ENCODE results near the gene SLC6A6. TPM values are rescaled to one million over a fixed set of nuclear protein-coding genes. Genes with fewer than 3 reads are reported as not detected.
A peak's percentile ranks its signal among the peaks of the same experiment; 100 is the strongest.

The SLC6A6 gene
- total and polyA plus RNA-seq, 4 donors = 14.3 to 19.7 (median 16.9) TPM

GRCh38 chr3:14470461-14470860 is 68.1 kb downstream of the SLC6A6 start:
- WGBS (ENCODE audit: insufficient coverage) = 95% methylated on average over 12 of the region's 12 CpGs
- Histone ChIP-seq H3K36me3 (ENCODE audit: control insufficient read depth, insufficient read depth, low read length) (peaks cover 61% of the 10 kb centered on the region), H3K27ac (ENCODE audit: low read depth, low read length) (no peak overlapping the region), H3K4me1 (ENCODE audit: control insufficient read depth, insufficient read depth, low read length) (peaks cover 17% of the 10 kb centered on the region), H3K4me3 (ENCODE audit: low read depth, low read length) (no peak overlapping the region), H3K27me3 (ENCODE audit: control insufficient read depth, insufficient read depth, low read length) (no peaks in the 10 kb centered on the region), H3K9me3 (ENCODE audit: control insufficient read depth, insufficient read depth, low read length) (no peaks in the 10 kb centered on the region)
- DNase-seq (ENCODE audit: low read depth in 4 of 6, low spot score in 6 of 6) = no peak

- H3K4me1 ChIP-seq (ENCODE audit: control insufficient read depth, insufficient read depth, low read length) = peaks cover 17% of the 10 kb centered on the region
- H3K9me3 ChIP-seq (ENCODE audit: control insufficient read depth, insufficient read depth, low read length) = no peaks in the 10 kb centered on the region
- H3K27me3 ChIP-seq (ENCODE audit: control insufficient read depth, insufficient read depth, low read length) = no peaks in the 10 kb centered on the region
- 97% methylated on average over 3 of the region's 5 CpGs for WGBS (ENCODE audit: insufficient coverage)
- H3K36me3 ChIP-seq (ENCODE audit: control insufficient read depth, insufficient read depth, low read length) = peaks cover 61% of the 10 kb centered on the region
- no peak overlapping the region for H3K4me3 ChIP-seq (ENCODE audit: low read depth, low read length)
- DNase-seq (ENCODE audit: low read depth in 4 of 6, low spot score in 6 of 6) = no peak
- no peak overlapping the region for H3K27ac ChIP-seq (ENCODE audit: low read depth, low read length)
These were observed 68.6 kb downstream of the SLC6A6 start for GRCh38 chr3:14471016-14471415.

GRCh38 chr3:14471690-14472089 is 69.3 kb downstream of the SLC6A6 start:
- Histone ChIP-seq H3K4me3 (ENCODE audit: low read depth, low read length) (no peak overlapping the region), H3K27ac (ENCODE audit: low read depth, low read length) (no peak overlapping the region), H3K4me1 (ENCODE audit: control insufficient read depth, insufficient read depth, low read length) (peaks cover 17% of the 10 kb centered on the region), H3K9me3 (ENCODE audit: control insufficient read depth, insufficient read depth, low read length) (no peaks in the 10 kb centered on the region), H3K36me3 (ENCODE audit: control insufficient read depth, insufficient read depth, low read length) (peaks cover 57% of the 10 kb centered on the region), H3K27me3 (ENCODE audit: control insufficient read depth, insufficient read depth, low read length) (no peaks in the 10 kb centered on the region)
- no peak for DNase-seq (ENCODE audit: low read depth in 4 of 6, low spot score in 6 of 6)
- 89% methylated on average over 4 of the region's 10 CpGs for WGBS (ENCODE audit: insufficient coverage)

GRCh38 chr3:14472471-14473351 is 70.3 kb downstream of the SLC6A6 start:
- no peak overlapping the region for H3K4me3 ChIP-seq (ENCODE audit: low read depth, low read length)
- DNase-seq (ENCODE audit: low read depth in 4 of 6, low spot score in 6 of 6) = no peak
- peaks cover 17% of the 10 kb centered on the region for H3K4me1 ChIP-seq (ENCODE audit: control insufficient read depth, insufficient read depth, low read length)
- H3K27me3 ChIP-seq (ENCODE audit: control insufficient read depth, insufficient read depth, low read length) = no peaks in the 10 kb centered on the region
- H3K36me3 ChIP-seq (ENCODE audit: control insufficient read depth, insufficient read depth, low read length) = peaks cover 58% of the 10 kb centered on the region
- H3K27ac ChIP-seq (ENCODE audit: low read depth, low read length) = no peak overlapping the region
- H3K9me3 ChIP-seq (ENCODE audit: control insufficient read depth, insufficient read depth, low read length) = no peaks in the 10 kb centered on the region
- WGBS (ENCODE audit: insufficient coverage) = 86% methylated on average over 20 of the region's 22 CpGs

GRCh38 chr3:14473411-14473891 is 71.0 kb downstream of the SLC6A6 start:
- no peak overlapping the region for H3K27ac ChIP-seq (ENCODE audit: low read depth, low read length)
- DNase-seq (ENCODE audit: low read depth in 4 of 6, low spot score in 6 of 6) = peak in 1 of 6 donors; percentile 31
- peaks cover 59% of the 10 kb centered on the region for H3K36me3 ChIP-seq (ENCODE audit: control insufficient read depth, insufficient read depth, low read length)
- 63% methylated on average over 7 of the region's 7 CpGs for WGBS (ENCODE audit: insufficient coverage)
- H3K4me3 ChIP-seq (ENCODE audit: low read depth, low read length) = no peak overlapping the region
- peaks cover 17% of the 10 kb centered on the region for H3K4me1 ChIP-seq (ENCODE audit: control insufficient read depth, insufficient read depth, low read length)
- no peaks in the 10 kb centered on the region for H3K27me3 ChIP-seq (ENCODE audit: control insufficient read depth, insufficient read depth, low read length)
- H3K9me3 ChIP-seq (ENCODE audit: control insufficient read depth, insufficient read depth, low read length) = no peaks in the 10 kb centered on the region

- Histone ChIP-seq H3K27ac (ENCODE audit: low read depth, low read length) (no peak overlapping the region), H3K4me1 (ENCODE audit: control insufficient read depth, insufficient read depth, low read length) (peaks cover 17% of the 10 kb centered on the region), H3K36me3 (ENCODE audit: control insufficient read depth, insufficient read depth, low read length) (peaks cover 57% of the 10 kb centered on the region), H3K9me3 (ENCODE audit: control insufficient read depth, insufficient read depth, low read length) (no peaks in the 10 kb centered on the region), H3K27me3 (ENCODE audit: control insufficient read depth, insufficient read depth, low read length) (no peaks in the 10 kb centered on the region), H3K4me3 (ENCODE audit: low read depth, low read length) (no peak overlapping the region)
- WGBS (ENCODE audit: insufficient coverage) = 99% methylated on average over 12 of the region's 13 CpGs
- no peak for DNase-seq (ENCODE audit: low read depth in 4 of 6, low spot score in 6 of 6)
These were observed 72.1 kb downstream of the SLC6A6 start for GRCh38 chr3:14474363-14475081.

- Histone ChIP-seq H3K9me3 (ENCODE audit: control insufficient read depth, insufficient read depth, low read length) (no peaks in the 10 kb centered on the region), H3K4me1 (ENCODE audit: control insufficient read depth, insufficient read depth, low read length) (peaks cover 17% of the 10 kb centered on the region), H3K27me3 (ENCODE audit: control insufficient read depth, insufficient read depth, low read length) (no peaks in the 10 kb centered on the region), H3K36me3 (ENCODE audit: control insufficient read depth, insufficient read depth, low read length) (peaks cover 60% of the 10 kb centered on the region), H3K27ac (ENCODE audit: low read depth, low read length) (no peak overlapping the region), H3K4me3 (ENCODE audit: low read depth, low read length) (no peak overlapping the region)
- peak in 1 of 6 donors; percentile 35 for DNase-seq (ENCODE audit: low read depth in 4 of 6, low spot score in 6 of 6)
- WGBS (ENCODE audit: insufficient coverage) = 75% methylated on average over 5 of the region's 7 CpGs
These were observed 73.2 kb downstream of the SLC6A6 start for GRCh38 chr3:14475621-14476020.

GRCh38 chr3:14476583-14477265 is 74.3 kb downstream of the SLC6A6 start:
- Histone ChIP-seq H3K4me1 (ENCODE audit: control insufficient read depth, insufficient read depth, low read length) (peaks cover 19% of the 10 kb centered on the region), H3K36me3 (ENCODE audit: control insufficient read depth, insufficient read depth, low read length) (peaks cover 66% of the 10 kb centered on the region), H3K9me3 (ENCODE audit: control insufficient read depth, insufficient read depth, low read length) (no peaks in the 10 kb centered on the region), H3K27ac (ENCODE audit: low read depth, low read length) (no peak overlapping the region), H3K27me3 (ENCODE audit: control insufficient read depth, insufficient read depth, low read length) (no peaks in the 10 kb centered on the region), H3K4me3 (ENCODE audit: low read depth, low read length) (no peak overlapping the region)
- WGBS (ENCODE audit: insufficient coverage) = 94% methylated on average over 13 of the region's 13 CpGs
- no peak for DNase-seq (ENCODE audit: low read depth in 4 of 6, low spot score in 6 of 6)

GRCh38 chr3:14477311-14477935 is 75.0 kb downstream of the SLC6A6 start:
- Histone ChIP-seq H3K4me1 (ENCODE audit: control insufficient read depth, insufficient read depth, low read length) (peaks cover 26% of the 10 kb centered on the region), H3K36me3 (ENCODE audit: control insufficient read depth, insufficient read depth, low read length) (peaks cover 70% of the 10 kb centered on the region), H3K9me3 (ENCODE audit: control insufficient read depth, insufficient read depth, low read length) (no peaks in the 10 kb centered on the region), H3K27me3 (ENCODE audit: control insufficient read depth, insufficient read depth, low read length) (no peaks in the 10 kb centered on the region), H3K4me3 (ENCODE audit: low read depth, low read length) (no peak overlapping the region), H3K27ac (ENCODE audit: low read depth, low read length) (no peak overlapping the region)
- 90% methylated on average over 7 of the region's 11 CpGs for WGBS (ENCODE audit: insufficient coverage)
- DNase-seq (ENCODE audit: low read depth in 4 of 6, low spot score in 6 of 6) = no peak
